Mesodermal cell (in vitro differentiated cells): ENCODE data around the gene PLEKHA3.

Experiments used
- H3K27ac ChIP-seq: 2 replicates; pipeline ENCODE4 v1.7.0; 2013; ENCODE audit warnings: mild to moderate bottlenecking, low read depth, low read length, moderate library complexity; ENCODE audit not compliant: severe bottlenecking
- H3K36me3 ChIP-seq: 2 replicates; pipeline ENCODE4 v1.7.1; 2013; ENCODE audit warnings: mild to moderate bottlenecking, low read length, moderate library complexity; ENCODE audit not compliant: control insufficient read depth, insufficient read depth
- H3K4me1 ChIP-seq: one replicate; pipeline ENCODE4 v1.7.1; 2013; ENCODE audit warnings: mild to moderate bottlenecking, low read length; ENCODE audit not compliant: insufficient read depth, control insufficient read depth, poor library complexity, severe bottlenecking
- H3K4me3 ChIP-seq: 2 replicates; pipeline ENCODE4 v1.7.0; 2013; ENCODE audit warnings: low read length, control low read depth, mild to moderate bottlenecking; ENCODE audit not compliant: insufficient read depth, poor library complexity, severe bottlenecking; ENCODE audit errors: extremely low read depth
- H3K9me3 ChIP-seq: 2 replicates; pipeline ENCODE4 v1.7.1; 2013; ENCODE audit warnings: mild to moderate bottlenecking, low read length, moderate library complexity; ENCODE audit not compliant: control insufficient read depth
- WGBS, 2 experiments: methylation state at CpG; one replicate each; pipeline ENCODE4 v1.1.5; 2013; ENCODE audit warnings: missing lambda C conversion rate in 2 of 2; ENCODE audit not compliant: insufficient coverage in 2 of 2; 5-methylcytosine and 5-hydroxymethylcytosine counted together

The PLEKHA3 gene

GRCh38 chr2:178502751-178503150 is 22.5 kb downstream of the PLEKHA3 start:
- Histone ChIP-seq H3K36me3 (peaks cover 45% of the 10 kb centered on the region), H3K4me3 (no peak overlapping the region), H3K4me1 (no peaks in the 10 kb centered on the region), H3K27ac (no peak overlapping the region), H3K9me3 (no peaks in the 10 kb centered on the region)
- WGBS, 2 experiments = no CpG with 5 or more reads among the region's 4 CpGs

GRCh38 chr2:178506101-178506500 is 25.8 kb downstream of the PLEKHA3 start:
- no CpG with 5 or more reads among the region's 1 CpG for WGBS, 2 experiments

GRCh38 chr2:178506524-178506923 is 26.3 kb downstream of the PLEKHA3 start:
- Histone ChIP-seq H3K4me1 (no peaks in the 10 kb centered on the region), H3K9me3 (no peaks in the 10 kb centered on the region), H3K36me3 (peaks cover 36% of the 10 kb centered on the region), H3K27ac (no peak overlapping the region), H3K4me3 (no peak overlapping the region)
- WGBS, 2 experiments = 80% methylated on average over 1 of the region's 2 CpGs; no CpG with 5 or more reads in 1 of the 2 experiments

More at GRCh38 chr2:178506101-178506500, 25.8 kb downstream of the PLEKHA3 start:
- Histone ChIP-seq H3K36me3 (peaks cover 34% of the 10 kb centered on the region), H3K4me3 (no peak overlapping the region), H3K4me1 (no peaks in the 10 kb centered on the region), H3K27ac (no peak overlapping the region), H3K9me3 (no peaks in the 10 kb centered on the region)

DNA sequence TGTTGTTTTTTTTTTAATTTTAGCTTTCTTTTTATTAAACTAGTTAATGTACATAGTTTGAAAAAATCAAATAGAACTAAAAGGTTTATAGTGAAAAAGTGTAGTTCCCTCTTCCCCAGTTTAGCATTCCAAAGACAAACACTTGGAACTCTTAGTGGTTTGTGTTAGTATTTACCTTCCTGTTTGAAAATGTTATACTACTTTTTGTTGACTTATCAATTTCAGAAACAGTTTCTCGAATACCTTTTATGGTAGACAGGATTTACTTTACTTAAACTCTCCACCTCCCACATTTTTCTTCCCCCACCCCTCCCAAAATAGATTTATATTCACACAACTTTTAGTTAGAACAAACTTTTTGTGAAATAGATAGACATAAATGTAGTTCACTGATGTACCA is 26.7 kb downstream of the PLEKHA3 start:
- Histone ChIP-seq H3K27ac (no peak overlapping the region), H3K4me1 (no peaks in the 10 kb centered on the region), H3K4me3 (no peak overlapping the region), H3K36me3 (peaks cover 32% of the 10 kb centered on the region), H3K9me3 (no peaks in the 10 kb centered on the region)
- WGBS, 2 experiments = no CpG with 5 or more reads among the region's 1 CpG

DNA sequence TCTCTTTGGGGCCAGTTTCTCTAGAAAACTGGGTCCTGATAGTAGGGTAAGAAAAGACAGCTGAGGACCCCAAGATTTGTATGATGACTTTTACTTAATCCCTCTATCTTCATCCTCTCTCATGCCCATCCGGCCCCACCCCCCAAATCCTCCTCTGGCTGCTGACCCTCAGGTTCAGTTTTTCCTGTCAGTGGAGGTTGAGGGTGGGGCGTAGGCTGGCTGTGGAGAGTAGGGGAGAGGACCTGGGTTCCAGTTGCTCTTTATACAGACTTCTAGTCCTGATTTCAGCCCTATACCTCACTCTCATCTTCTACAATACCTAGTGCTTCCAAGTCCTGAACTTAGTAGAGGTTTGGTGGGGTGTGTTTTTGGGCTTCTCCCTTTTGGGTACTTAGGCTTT is 28.4 kb downstream of the PLEKHA3 start:
- Histone ChIP-seq H3K9me3 (no peaks in the 10 kb centered on the region), H3K4me1 (no peaks in the 10 kb centered on the region), H3K36me3 (peaks cover 24% of the 10 kb centered on the region), H3K27ac (no peak overlapping the region), H3K4me3 (no peak overlapping the region)
- WGBS, 2 experiments = no CpG with 5 or more reads among the region's 2 CpGs

DNA sequence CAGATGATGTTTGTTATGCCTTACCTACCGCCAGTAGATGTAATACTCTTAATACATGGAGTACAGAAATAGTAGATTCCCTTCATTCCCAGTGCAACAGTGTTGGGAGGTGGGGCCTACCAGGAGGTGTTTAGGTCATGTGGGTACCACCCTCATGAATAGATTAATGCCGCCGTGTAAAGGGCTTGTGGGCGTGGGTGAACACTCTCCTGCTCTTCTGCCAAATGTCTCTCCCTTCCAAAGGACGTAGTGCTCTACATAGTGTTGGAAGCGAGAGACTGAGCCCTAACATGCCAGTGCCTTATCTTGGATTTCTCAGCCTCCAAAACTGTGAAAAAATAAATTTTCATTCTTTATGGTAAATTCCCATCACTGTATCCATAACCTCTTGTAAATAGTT is 30.1 kb downstream of the PLEKHA3 start:
- 80 to 81% methylated on average over 5 of the region's 6 CpGs for WGBS, 2 experiments
- no peaks in the 10 kb centered on the region for H3K9me3 ChIP-seq
- H3K4me1 ChIP-seq = no peaks in the 10 kb centered on the region
- H3K27ac ChIP-seq = no peak overlapping the region
- no peak overlapping the region for H3K4me3 ChIP-seq
- H3K36me3 ChIP-seq = peaks cover 23% of the 10 kb centered on the region

GRCh38 chr2:178512484-178512883 is 32.2 kb downstream of the PLEKHA3 start:
- H3K27ac ChIP-seq = no peak overlapping the region
- no peaks in the 10 kb centered on the region for H3K4me1 ChIP-seq
- H3K4me3 ChIP-seq = no peak overlapping the region
- whole genome bisulfite sequencing, 2 experiments = 100% methylated on average over 1 of the region's 2 CpGs; no CpG with 5 or more reads in 1 of the 2 experiments
- H3K36me3 ChIP-seq = peaks cover 15% of the 10 kb centered on the region
- H3K9me3 ChIP-seq = no peaks in the 10 kb centered on the region

- Histone ChIP-seq H3K27ac (no peak overlapping the region), H3K9me3 (no peaks in the 10 kb centered on the region), H3K4me1 (no peaks in the 10 kb centered on the region), H3K36me3 (peaks cover 26% of the 10 kb centered on the region), H3K4me3 (no peak overlapping the region)
- 86 to 90% methylated on average over 1 to 4 of the region's 4 CpGs for WGBS, 2 experiments
Observed at GRCh38 chr2:178513876-178514275, 33.6 kb downstream of the PLEKHA3 start.

- Histone ChIP-seq H3K4me1 (no peaks in the 10 kb centered on the region), H3K4me3 (no peak overlapping the region), H3K9me3 (no peaks in the 10 kb centered on the region), H3K36me3 (peaks cover 26% of the 10 kb centered on the region), H3K27ac (no peak overlapping the region)
- no CpG with 5 or more reads among the region's 2 CpGs for WGBS, 2 experiments
Observed at GRCh38 chr2:178514664-178515063, 34.4 kb downstream of the PLEKHA3 start.

DNA sequence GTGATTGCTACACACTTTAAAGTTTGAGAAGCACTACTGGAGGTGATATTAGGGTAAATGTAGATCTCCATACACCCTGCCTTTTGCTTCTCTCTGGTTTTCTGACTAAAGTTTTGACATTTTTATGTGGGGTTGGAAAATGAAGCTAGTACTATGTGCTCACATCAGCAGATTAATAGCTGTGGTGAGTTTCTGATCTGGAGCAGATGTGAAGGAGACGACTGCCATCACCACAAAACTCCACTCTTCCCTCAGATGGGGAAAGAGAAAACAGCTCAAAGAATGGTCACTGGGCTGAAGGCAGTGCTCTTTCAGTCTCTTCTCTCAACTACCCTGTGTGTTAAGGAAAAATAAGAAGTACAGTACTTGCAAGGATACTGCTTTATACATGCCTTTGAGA is 37.2 kb downstream of the PLEKHA3 start:
- WGBS, 2 experiments = no CpG with 5 or more reads among the region's 1 CpG
- H3K36me3 ChIP-seq = peaks cover 21% of the 10 kb centered on the region
- H3K27ac ChIP-seq = no peak overlapping the region
- no peaks in the 10 kb centered on the region for H3K4me1 ChIP-seq
- H3K4me3 ChIP-seq = no peak overlapping the region
- H3K9me3 ChIP-seq = no peaks in the 10 kb centered on the region

DNA sequence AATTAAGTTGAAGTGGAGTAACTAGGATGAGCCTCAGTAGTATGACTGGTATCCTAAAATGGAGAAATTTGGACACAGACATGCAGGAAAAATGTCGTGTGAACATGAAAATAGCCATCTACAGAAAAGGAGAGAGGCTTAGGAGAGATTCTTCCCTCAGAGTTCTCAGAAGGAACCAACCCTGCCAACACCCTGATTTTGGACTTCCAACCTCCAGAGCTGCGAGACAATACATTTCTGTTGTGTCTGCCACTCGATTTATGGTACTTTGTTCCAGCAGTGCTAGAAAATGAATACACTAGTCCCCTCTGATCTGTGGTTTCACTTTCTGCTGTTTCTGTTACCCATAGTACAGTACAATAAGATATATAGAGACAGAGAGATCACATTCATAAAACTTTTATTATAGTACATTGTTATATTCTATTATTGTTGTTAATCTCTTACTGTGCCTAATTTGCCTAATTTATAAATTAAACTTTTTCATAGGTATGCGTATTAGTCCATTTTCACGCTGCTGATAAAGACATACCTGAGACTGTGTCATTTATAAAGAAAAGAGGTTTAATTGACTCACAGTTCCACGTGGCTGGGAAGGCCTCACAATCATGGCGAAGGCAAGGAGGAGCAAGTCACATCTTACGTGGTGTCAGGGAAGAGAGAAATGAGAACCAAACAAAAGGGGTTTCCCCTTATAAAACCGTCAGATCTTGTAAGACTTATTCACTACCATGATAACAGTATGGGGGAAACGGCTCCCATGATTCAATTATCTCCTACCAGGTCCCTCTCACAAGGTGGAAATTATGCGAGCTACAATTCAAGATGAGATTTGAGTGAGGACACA is 41.3 kb downstream of the PLEKHA3 start:
- Histone ChIP-seq H3K36me3 (peaks cover 17% of the 10 kb centered on the region), H3K4me1 (no peaks in the 10 kb centered on the region), H3K4me3 (no peak overlapping the region), H3K9me3 (no peaks in the 10 kb centered on the region), H3K27ac (no peak overlapping the region)
- 91 to 94% methylated on average over 6 to 8 of the region's 11 CpGs for WGBS, 2 experiments
